ENCODE measurements around the gene PITPNB.

The PITPNB gene

GRCh38 chr22:27814993-27815392, 104.1 kb downstream of the PITPNB start:
- TF ChIP-seq, protein P1, sequence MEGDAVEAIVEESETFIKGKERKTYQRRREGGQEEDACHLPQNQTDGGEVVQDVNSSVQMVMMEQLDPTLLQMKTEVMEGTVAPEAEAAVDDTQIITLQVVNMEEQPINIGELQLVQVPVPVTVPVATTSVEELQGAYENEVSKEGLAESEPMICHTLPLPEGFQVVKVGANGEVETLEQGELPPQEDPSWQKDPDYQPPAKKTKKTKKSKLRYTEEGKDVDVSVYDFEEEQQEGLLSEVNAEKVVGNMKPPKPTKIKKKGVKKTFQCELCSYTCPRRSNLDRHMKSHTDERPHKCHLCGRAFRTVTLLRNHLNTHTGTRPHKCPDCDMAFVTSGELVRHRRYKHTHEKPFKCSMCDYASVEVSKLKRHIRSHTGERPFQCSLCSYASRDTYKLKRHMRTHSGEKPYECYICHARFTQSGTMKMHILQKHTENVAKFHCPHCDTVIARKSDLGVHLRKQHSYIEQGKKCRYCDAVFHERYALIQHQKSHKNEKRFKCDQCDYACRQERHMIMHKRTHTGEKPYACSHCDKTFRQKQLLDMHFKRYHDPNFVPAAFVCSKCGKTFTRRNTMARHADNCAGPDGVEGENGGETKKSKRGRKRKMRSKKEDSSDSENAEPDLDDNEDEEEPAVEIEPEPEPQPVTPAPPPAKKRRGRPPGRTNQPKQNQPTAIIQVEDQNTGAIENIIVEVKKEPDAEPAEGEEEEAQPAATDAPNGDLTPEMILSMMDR (IDR thresholded peaks at IDR 0.05; ENCODE audit: insufficient read depth, low read depth, low read length, missing control alignments) = no peak
- no peak overlapping the region for H3K4me3 ChIP-seq (ENCODE audit: low read length)
- DNase-seq (ENCODE audit: low read depth) = no peak

GRCh38 chr22:27811778-27812177, 107.3 kb downstream of the PITPNB start:
- no peak for DNase-seq (ENCODE audit: low read depth)
- TF ChIP-seq, protein P1 (IDR thresholded peaks at IDR 0.05; ENCODE audit: insufficient read depth, low read depth, low read length, missing control alignments) = no peak
- no peak overlapping the region for H3K4me3 ChIP-seq (ENCODE audit: low read length)

DNA sequence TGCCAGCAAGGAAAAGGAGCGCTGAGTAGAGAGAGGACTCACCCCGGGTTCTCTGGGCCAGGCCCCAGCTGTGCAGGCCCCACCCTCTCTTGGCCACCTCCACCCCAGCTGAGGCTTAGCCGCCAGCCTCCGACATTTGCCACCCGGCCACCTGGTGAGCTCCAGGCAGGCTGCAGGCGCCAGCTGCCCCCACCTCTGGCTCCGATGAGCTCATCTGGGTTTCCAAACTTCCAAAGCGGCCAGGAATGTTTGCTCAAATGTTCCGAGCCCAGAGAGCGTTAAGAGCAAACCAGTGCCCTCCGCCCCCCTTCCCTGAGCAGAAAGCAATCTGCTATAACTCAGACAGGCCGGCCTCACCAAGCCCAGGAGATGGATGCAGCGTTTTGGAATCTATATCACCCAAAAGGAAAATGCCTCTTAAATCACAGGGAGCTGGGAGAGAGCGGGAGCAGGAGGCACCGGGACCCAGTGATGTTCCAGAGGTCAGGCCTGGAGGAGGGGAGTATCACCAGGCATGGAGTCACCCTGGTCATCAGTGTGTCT, 108.4 kb downstream of the PITPNB start:
- H3K4me3 ChIP-seq (ENCODE audit: low read length) = no peak overlapping the region
- DNase-seq (ENCODE audit: low read depth) = no peak
- TF ChIP-seq, protein P1 (IDR thresholded peaks at IDR 0.05; ENCODE audit: insufficient read depth, low read depth, low read length, missing control alignments) = no peak

DNA sequence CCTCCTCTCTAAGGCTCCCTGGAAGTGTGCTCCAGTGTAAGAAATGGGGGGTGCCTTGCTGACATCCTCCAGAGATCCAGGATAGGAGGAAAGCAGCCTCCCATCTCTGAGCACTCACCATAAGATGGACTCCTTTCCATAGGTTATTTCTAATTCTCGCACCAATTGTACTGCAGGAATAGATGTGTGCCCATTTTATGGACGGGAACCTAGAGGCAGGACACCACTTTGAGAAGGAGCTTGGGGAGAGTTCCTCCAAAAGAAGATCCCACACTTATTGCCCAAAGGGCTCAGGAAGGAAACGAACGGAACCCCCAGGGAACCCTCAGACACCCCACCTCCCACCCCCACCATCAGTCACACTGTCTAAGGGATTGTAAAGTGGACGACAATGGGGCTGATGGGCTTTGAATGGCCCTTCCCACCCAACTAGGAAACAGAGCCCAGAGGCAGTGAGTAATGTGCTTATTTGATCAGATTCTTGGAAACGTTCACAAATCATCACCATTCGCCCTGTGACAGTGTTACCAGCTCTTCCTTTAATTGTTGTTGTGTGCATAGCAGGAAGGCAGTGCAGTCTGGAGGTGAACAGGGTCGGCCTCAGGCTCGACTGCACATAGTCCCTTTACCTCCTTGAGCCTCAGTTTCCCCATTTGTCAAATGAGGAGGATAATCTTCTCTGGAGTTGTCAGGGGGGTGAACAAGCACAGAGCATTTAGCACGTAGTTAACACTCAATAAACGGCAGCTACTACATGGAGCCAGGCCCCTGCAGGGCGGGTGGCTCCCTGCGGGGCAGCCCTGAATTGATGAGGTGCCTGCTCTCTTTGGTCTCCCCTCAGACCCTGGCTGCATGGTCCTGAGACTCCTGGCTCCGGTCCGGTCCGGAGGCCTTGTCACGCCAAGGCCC, 109.1 kb downstream of the PITPNB start:
- TF ChIP-seq, protein P1 (IDR thresholded peaks at IDR 0.05; ENCODE audit: insufficient read depth, low read depth, low read length, missing control alignments) = no peak
- no peak overlapping the region for H3K4me3 ChIP-seq (ENCODE audit: low read length)
- DNase-seq (ENCODE audit: low read depth) = no peak

DNA sequence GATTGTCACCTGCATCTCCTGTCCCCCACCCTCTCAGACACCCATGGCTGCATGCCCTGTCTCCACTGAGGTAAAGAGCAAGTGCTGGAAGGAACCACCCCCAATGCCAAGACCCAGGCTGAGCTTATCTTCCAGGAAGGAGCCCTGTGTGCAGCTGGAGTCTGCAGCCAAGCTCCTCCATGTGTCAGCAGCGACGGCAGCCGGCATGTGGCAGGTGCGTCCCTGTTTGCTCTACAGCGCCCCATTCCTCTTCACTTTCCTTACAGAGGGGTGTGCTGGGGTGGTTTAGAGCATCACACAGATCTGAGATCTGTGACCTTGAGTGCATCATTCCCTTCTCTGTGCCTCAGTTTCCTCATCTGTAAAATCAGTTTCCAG, 109.8 kb downstream of the PITPNB start:
- TF ChIP-seq, protein P1 (IDR thresholded peaks at IDR 0.05; ENCODE audit: insufficient read depth, low read depth, low read length, missing control alignments) = no peak
- no peak for DNase-seq (ENCODE audit: low read depth)

DNA sequence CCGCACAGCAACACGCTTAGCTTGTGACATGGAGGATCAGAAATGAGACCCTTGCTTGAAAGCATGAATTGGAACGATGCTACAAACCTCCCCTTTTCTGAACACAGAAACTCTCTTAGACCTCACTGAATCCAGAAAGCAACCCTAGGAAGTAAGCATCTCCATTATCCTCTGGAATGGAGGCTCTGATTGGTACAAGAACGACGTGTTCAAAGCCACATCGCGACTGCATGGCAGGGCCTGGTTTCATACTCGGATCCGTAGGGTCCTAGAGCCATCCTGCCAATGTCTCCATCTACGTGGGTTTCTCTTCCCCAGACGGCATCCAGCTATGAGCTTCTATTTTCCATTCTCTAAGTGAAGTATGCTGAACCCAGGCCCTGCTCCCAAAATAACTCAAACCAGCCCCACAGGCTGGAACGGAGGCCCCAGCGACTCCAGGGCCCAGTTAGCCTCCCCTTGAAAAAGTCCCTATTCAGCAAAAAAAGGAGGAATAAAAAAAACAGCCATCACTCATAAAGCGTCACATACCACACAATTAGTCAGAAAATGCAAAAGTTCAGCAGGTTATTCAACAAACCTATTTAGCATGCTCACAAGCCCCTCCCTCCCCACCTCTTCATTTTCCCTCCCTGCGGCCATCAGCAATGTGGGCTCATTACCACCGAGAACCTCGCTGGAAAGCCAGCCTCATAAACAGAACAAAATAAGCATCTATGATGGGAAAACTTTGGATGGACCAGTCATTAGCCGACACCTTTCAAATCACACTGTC, 110.4 kb downstream of the PITPNB start:
- no peak overlapping the region for H3K4me3 ChIP-seq (ENCODE audit: low read length)
- DNase-seq (ENCODE audit: low read depth) = no peak
- TF ChIP-seq, protein P1 (IDR thresholded peaks at IDR 0.05; ENCODE audit: insufficient read depth, low read depth, low read length, missing control alignments) = no peak

More for the DNA sequence above, 109.8 kb downstream of the PITPNB start:
- H3K4me3 ChIP-seq (ENCODE audit: low read length) = no peak overlapping the region

All from epithelial cell of esophagus (primary cell).